ENCODE data around the gene LYPD1. TPM values are rescaled to one million over a fixed set of nuclear protein-coding genes. Genes with fewer than 3 reads are reported as not detected.

LYPD1 gene
- total RNA-seq, 3 donors from 2014 or later = 0.48 to 1.9 TPM; not detected in 1

DNA sequence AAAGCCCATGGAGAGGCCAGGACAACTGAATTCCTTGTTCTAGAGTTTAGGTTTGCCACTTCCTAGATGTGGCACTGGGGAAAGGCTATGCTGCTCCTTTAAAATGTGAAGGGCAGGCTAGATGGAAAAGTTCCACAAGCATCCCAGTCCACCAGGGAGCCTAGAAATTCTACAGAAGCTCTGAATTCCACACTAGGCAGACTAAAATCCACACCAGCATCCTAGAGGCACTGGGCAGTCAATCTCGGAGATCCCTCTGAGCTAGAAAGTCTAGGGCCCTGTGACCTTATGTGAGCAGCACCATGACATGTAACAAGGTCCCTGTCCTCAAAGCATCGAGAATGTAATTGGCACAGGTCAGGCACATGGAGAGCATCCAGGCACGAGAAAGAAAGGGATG, 71.5 kb downstream of the LYPD1 start:
- no peaks in the 10 kb centered on the region for H3K4me1 ChIP-seq
- DNase-seq (ENCODE audit: low spot score in 2 of 2) = no peak
- intact Hi-C loops (cut with DNase I; ENCODE audit: low total_unique reads) = no loop called here
- TF ChIP-seq POLR2A (IDR thresholded peaks at IDR 0.05) = no peak
- TF ChIP-seq, protein P1, sequence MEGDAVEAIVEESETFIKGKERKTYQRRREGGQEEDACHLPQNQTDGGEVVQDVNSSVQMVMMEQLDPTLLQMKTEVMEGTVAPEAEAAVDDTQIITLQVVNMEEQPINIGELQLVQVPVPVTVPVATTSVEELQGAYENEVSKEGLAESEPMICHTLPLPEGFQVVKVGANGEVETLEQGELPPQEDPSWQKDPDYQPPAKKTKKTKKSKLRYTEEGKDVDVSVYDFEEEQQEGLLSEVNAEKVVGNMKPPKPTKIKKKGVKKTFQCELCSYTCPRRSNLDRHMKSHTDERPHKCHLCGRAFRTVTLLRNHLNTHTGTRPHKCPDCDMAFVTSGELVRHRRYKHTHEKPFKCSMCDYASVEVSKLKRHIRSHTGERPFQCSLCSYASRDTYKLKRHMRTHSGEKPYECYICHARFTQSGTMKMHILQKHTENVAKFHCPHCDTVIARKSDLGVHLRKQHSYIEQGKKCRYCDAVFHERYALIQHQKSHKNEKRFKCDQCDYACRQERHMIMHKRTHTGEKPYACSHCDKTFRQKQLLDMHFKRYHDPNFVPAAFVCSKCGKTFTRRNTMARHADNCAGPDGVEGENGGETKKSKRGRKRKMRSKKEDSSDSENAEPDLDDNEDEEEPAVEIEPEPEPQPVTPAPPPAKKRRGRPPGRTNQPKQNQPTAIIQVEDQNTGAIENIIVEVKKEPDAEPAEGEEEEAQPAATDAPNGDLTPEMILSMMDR (IDR thresholded peaks at IDR 0.05) = no peak
- no peak for TF ChIP-seq POLR2AphosphoS5 (IDR thresholded peaks at IDR 0.05)
- H3K4me3 ChIP-seq = no peak overlapping the region
- no peaks in the 10 kb centered on the region for H3K27me3 ChIP-seq
- no peaks in the 10 kb centered on the region for H3K36me3 ChIP-seq
- H3K9me3 ChIP-seq = no peaks in the 10 kb centered on the region
- no peak overlapping the region for H3K27ac ChIP-seq

DNA sequence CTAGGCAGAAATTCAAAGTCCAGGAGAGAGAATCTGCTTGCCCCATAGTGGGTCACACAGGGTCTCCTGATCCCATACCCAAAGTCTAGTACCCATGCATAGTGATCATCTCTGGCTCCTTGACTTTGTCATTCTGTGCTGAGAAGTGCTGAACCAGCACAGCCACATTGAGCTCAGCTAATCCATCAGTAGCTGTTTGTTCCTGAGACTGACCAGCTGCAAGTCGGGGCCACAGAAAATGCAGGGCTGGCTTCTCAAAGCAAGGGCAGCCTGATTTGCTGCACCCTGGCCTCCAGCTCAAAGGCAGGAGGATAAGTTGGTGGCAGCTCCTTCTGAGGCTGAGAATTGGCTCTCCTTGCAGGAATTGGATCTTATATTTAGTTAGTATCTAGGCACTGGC, 72.2 kb downstream of the LYPD1 start:
- DNase-seq (ENCODE audit: low spot score in 2 of 2) = no peak
- Histone ChIP-seq H3K36me3 (no peaks in the 10 kb centered on the region), H3K4me1 (no peaks in the 10 kb centered on the region), H3K27ac (no peak overlapping the region), H3K9me3 (no peaks in the 10 kb centered on the region), H3K4me3 (no peak overlapping the region), H3K27me3 (no peaks in the 10 kb centered on the region)
- intact Hi-C loops (cut with DNase I; ENCODE audit: low total_unique reads) = no loop called here
- TF ChIP-seq, protein P1 (IDR thresholded peaks at IDR 0.05) = no peak
- TF ChIP-seq POLR2AphosphoS5 (IDR thresholded peaks at IDR 0.05) (no peak), POLR2A (IDR thresholded peaks at IDR 0.05) (no peak)

DNA sequence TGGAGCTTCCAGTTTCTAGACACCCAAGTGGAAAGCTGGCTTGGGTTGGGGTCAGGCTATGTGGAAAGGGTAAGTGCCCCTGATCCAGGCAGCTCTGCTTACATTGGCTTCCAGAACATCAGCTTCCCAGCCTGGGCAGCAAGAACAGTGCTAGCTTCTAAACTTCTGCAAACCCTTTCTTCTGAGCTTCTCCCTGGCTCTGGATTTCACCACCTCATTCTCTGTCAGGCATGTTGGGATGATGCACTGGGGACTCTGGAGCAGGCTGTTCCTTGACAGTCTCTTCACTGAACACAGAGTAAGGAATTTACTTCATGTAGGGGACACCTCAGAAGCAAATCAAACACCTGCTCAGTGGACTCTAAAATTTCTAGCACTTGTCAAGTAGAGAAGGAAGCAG, 72.8 kb downstream of the LYPD1 start:
- Histone ChIP-seq H3K36me3 (no peaks in the 10 kb centered on the region), H3K27me3 (no peaks in the 10 kb centered on the region), H3K9me3 (no peaks in the 10 kb centered on the region), H3K4me3 (no peak overlapping the region), H3K27ac (no peak overlapping the region), H3K4me1 (no peaks in the 10 kb centered on the region)
- DNase-seq (ENCODE audit: low spot score in 2 of 2) = no peak
- intact Hi-C loops (cut with DNase I; ENCODE audit: low total_unique reads) = no loop called here
- no peak for TF ChIP-seq POLR2AphosphoS5 (IDR thresholded peaks at IDR 0.05)
- TF ChIP-seq, protein P1 (IDR thresholded peaks at IDR 0.05) = no peak
- no peak for TF ChIP-seq POLR2A (IDR thresholded peaks at IDR 0.05)

DNA sequence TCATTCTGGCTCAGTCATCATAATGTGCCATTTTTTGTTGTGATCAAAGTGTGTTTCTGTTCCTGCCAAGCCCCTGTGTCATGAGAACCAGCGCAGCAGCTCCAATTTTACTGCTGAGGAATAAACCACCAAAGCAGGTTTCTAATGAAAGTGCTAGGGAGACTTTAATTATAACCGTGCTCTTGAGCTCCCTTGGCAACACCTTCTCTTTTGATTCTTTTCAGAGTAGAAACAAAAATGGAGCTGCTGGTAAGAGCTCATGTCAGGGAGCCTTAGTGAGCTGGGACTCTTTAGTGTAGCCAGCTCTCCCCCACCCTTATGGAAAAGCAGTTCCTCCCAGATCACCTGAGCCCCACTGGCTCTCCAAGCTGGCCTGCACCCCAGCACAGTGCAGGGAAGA, 74.3 kb downstream of the LYPD1 start:
- Histone ChIP-seq H3K9me3 (no peaks in the 10 kb centered on the region), H3K27me3 (no peaks in the 10 kb centered on the region), H3K36me3 (no peaks in the 10 kb centered on the region), H3K4me3 (no peak overlapping the region), H3K27ac (no peak overlapping the region), H3K4me1 (no peaks in the 10 kb centered on the region)
- intact Hi-C loops (cut with DNase I; ENCODE audit: low total_unique reads) = no loop called here
- TF ChIP-seq, protein P1 (IDR thresholded peaks at IDR 0.05) = no peak
- TF ChIP-seq POLR2A (IDR thresholded peaks at IDR 0.05) = no peak
- no peak for TF ChIP-seq POLR2AphosphoS5 (IDR thresholded peaks at IDR 0.05)
- no peak for DNase-seq (ENCODE audit: low spot score in 2 of 2)

DNA sequence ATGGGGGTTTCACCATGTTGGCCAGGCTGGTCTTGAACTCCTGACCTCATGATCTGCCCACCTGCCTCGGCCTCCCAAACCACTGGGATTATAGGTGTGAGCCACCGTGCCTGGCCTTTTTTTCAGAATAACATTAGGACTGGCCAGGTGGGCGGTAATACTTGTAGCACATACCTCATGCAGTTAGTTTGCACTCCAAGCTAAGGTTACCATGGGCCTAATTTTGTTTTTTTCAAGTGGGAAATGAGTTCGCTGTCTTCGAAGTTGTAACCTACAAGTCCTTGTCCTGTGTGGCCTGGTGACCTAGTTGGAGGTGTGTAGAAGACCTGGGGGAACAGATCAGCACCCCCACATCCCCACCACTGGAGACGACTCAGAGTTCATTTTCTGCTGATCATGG, 74.8 kb downstream of the LYPD1 start:
- Histone ChIP-seq H3K27ac (no peak overlapping the region), H3K27me3 (no peaks in the 10 kb centered on the region), H3K4me3 (no peak overlapping the region), H3K36me3 (no peaks in the 10 kb centered on the region), H3K9me3 (no peaks in the 10 kb centered on the region), H3K4me1 (no peaks in the 10 kb centered on the region)
- TF ChIP-seq, protein P1 (IDR thresholded peaks at IDR 0.05) = no peak
- TF ChIP-seq POLR2A (IDR thresholded peaks at IDR 0.05) = no peak
- no peak for TF ChIP-seq POLR2AphosphoS5 (IDR thresholded peaks at IDR 0.05)
- intact Hi-C loops (cut with DNase I; ENCODE audit: low total_unique reads) = no loop called here
- no peak for DNase-seq (ENCODE audit: low spot score in 2 of 2)
